ENCODE data around the gene AGT.
"Not testable (repeated sequence)": the region's sequence is repeated elsewhere in the genome, so short reads cannot be mapped to it uniquely, and the experiment has no call there.

Gene AGT

GRCh38 chr1:230680300-230681025 lies 33.5 kb downstream of the AGT start:
- no peak overlapping the region for H3K27ac ChIP-seq (ENCODE audit: low read length)
- H3K36me3 ChIP-seq (ENCODE audit: control insufficient read depth, low read depth, low read length), result peaks cover 53% of the 10 kb centered on the region
- no peaks in the 10 kb centered on the region for H3K4me1 ChIP-seq (ENCODE audit: control insufficient read depth, low read depth, low read length)
- H3K9me3 ChIP-seq (ENCODE audit: control insufficient read depth, low read depth, low read length), result no peaks in the 10 kb centered on the region
- no peaks in the 10 kb centered on the region for H3K27me3 ChIP-seq (ENCODE audit: control insufficient read depth, insufficient read depth, low read length)
- H3K4me3 ChIP-seq (ENCODE audit: low read length), result no peak overlapping the region
- no peak overlapping the region for H3K9ac ChIP-seq (ENCODE audit: low read length)

GRCh38 chr1:230679825-230680224 lies 34.1 kb downstream of the AGT start:
- H3K9ac ChIP-seq (ENCODE audit: low read length), result no peak overlapping the region
- H3K9me3 ChIP-seq (ENCODE audit: control insufficient read depth, low read depth, low read length), result no peaks in the 10 kb centered on the region
- peaks cover 47% of the 10 kb centered on the region for H3K36me3 ChIP-seq (ENCODE audit: control insufficient read depth, low read depth, low read length)
- no peak overlapping the region for H3K4me3 ChIP-seq (ENCODE audit: low read length)
- no peaks in the 10 kb centered on the region for H3K27me3 ChIP-seq (ENCODE audit: control insufficient read depth, insufficient read depth, low read length)
- H3K4me1 ChIP-seq (ENCODE audit: control insufficient read depth, low read depth, low read length), result no peaks in the 10 kb centered on the region
- H3K27ac ChIP-seq (ENCODE audit: low read length), result no peak overlapping the region

GRCh38 chr1:230679192-230679591 lies 34.7 kb downstream of the AGT start:
- Histone ChIP-seq H3K36me3 (ENCODE audit: control insufficient read depth, low read depth, low read length) (peaks cover 42% of the 10 kb centered on the region), H3K9ac (ENCODE audit: low read length) (no peak overlapping the region), H3K4me3 (ENCODE audit: low read length) (no peak overlapping the region), H3K4me1 (ENCODE audit: control insufficient read depth, low read depth, low read length) (no peaks in the 10 kb centered on the region), H3K27ac (ENCODE audit: low read length) (no peak overlapping the region), H3K9me3 (ENCODE audit: control insufficient read depth, low read depth, low read length) (no peaks in the 10 kb centered on the region), H3K27me3 (ENCODE audit: control insufficient read depth, insufficient read depth, low read length) (no peaks in the 10 kb centered on the region)

- Histone ChIP-seq H3K27ac (ENCODE audit: low read length) (no peak overlapping the region), H3K4me1 (ENCODE audit: control insufficient read depth, low read depth, low read length) (no peaks in the 10 kb centered on the region), H3K36me3 (ENCODE audit: control insufficient read depth, low read depth, low read length) (peaks cover 49% of the 10 kb centered on the region), H3K4me3 (ENCODE audit: low read length) (no peak overlapping the region), H3K27me3 (ENCODE audit: control insufficient read depth, insufficient read depth, low read length) (no peaks in the 10 kb centered on the region), H3K9ac (ENCODE audit: low read length) (no peak overlapping the region), H3K9me3 (ENCODE audit: control insufficient read depth, low read depth, low read length) (no peaks in the 10 kb centered on the region)
Measured at GRCh38 chr1:230677200-230677599, 36.7 kb downstream of the AGT start.

- H3K27ac ChIP-seq (ENCODE audit: low read length), result no peak overlapping the region
- H3K4me3 ChIP-seq (ENCODE audit: low read length), result no peak overlapping the region
- H3K36me3 ChIP-seq (ENCODE audit: control insufficient read depth, low read depth, low read length), result peaks cover 44% of the 10 kb centered on the region
- no peak overlapping the region for H3K9ac ChIP-seq (ENCODE audit: low read length)
- no peaks in the 10 kb centered on the region for H3K9me3 ChIP-seq (ENCODE audit: control insufficient read depth, low read depth, low read length)
- no peaks in the 10 kb centered on the region for H3K4me1 ChIP-seq (ENCODE audit: control insufficient read depth, low read depth, low read length)
- H3K27me3 ChIP-seq (ENCODE audit: control insufficient read depth, insufficient read depth, low read length), result no peaks in the 10 kb centered on the region
Measured at GRCh38 chr1:230674581-230674980, 39.3 kb downstream of the AGT start.

- H3K36me3 ChIP-seq (ENCODE audit: control insufficient read depth, low read depth, low read length), result peaks cover 66% of the 10 kb centered on the region
Measured at GRCh38 chr1:230669543-230669942, 44.4 kb downstream of the AGT start.

GRCh38 chr1:230668227-230668626 lies 45.7 kb downstream of the AGT start:
- H3K27ac ChIP-seq (ENCODE audit: low read length), result no peak overlapping the region
- H3K9me3 ChIP-seq (ENCODE audit: control insufficient read depth, low read depth, low read length), result no peaks in the 10 kb centered on the region
- H3K27me3 ChIP-seq (ENCODE audit: control insufficient read depth, insufficient read depth, low read length), result no peaks in the 10 kb centered on the region
- no peaks in the 10 kb centered on the region for H3K4me1 ChIP-seq (ENCODE audit: control insufficient read depth, low read depth, low read length)
- H3K4me3 ChIP-seq (ENCODE audit: low read length), result no peak overlapping the region
- no peak overlapping the region for H3K9ac ChIP-seq (ENCODE audit: low read length)
- H3K36me3 ChIP-seq (ENCODE audit: control insufficient read depth, low read depth, low read length), result peaks cover 65% of the 10 kb centered on the region

More at GRCh38 chr1:230669543-230669942, 44.4 kb downstream of the AGT start:
- Histone ChIP-seq H3K9me3 (ENCODE audit: control insufficient read depth, low read depth, low read length) (no peaks in the 10 kb centered on the region), H3K4me3 (ENCODE audit: low read length) (no peak overlapping the region), H3K4me1 (ENCODE audit: control insufficient read depth, low read depth, low read length) (no peaks in the 10 kb centered on the region), H3K27ac (ENCODE audit: low read length) (no peak overlapping the region), H3K27me3 (ENCODE audit: control insufficient read depth, insufficient read depth, low read length) (no peaks in the 10 kb centered on the region), H3K9ac (ENCODE audit: low read length) (no peak overlapping the region)

- no peak overlapping the region for H3K27ac ChIP-seq (ENCODE audit: low read length)
- no peaks in the 10 kb centered on the region for H3K27me3 ChIP-seq (ENCODE audit: control insufficient read depth, insufficient read depth, low read length)
- peaks cover 51% of the 10 kb centered on the region for H3K36me3 ChIP-seq (ENCODE audit: control insufficient read depth, low read depth, low read length)
- H3K9ac ChIP-seq (ENCODE audit: low read length), result no peak overlapping the region
- no peak overlapping the region for H3K4me3 ChIP-seq (ENCODE audit: low read length)
- no peaks in the 10 kb centered on the region for H3K9me3 ChIP-seq (ENCODE audit: control insufficient read depth, low read depth, low read length)
- no peaks in the 10 kb centered on the region for H3K4me1 ChIP-seq (ENCODE audit: control insufficient read depth, low read depth, low read length)
Measured at GRCh38 chr1:230661976-230662375, 51.9 kb downstream of the AGT start.

- H3K9me3 ChIP-seq (ENCODE audit: control insufficient read depth, low read depth, low read length), result no peaks in the 10 kb centered on the region
- no peak overlapping the region for H3K4me3 ChIP-seq (ENCODE audit: low read length)
- H3K9ac ChIP-seq (ENCODE audit: low read length), result no peak overlapping the region
- H3K36me3 ChIP-seq (ENCODE audit: control insufficient read depth, low read depth, low read length), result peaks cover 26% of the 10 kb centered on the region
- H3K27ac ChIP-seq (ENCODE audit: low read length), result no peak overlapping the region
- H3K27me3 ChIP-seq (ENCODE audit: control insufficient read depth, insufficient read depth, low read length), result no peaks in the 10 kb centered on the region
- H3K4me1 ChIP-seq (ENCODE audit: control insufficient read depth, low read depth, low read length), result no peaks in the 10 kb centered on the region
Measured at GRCh38 chr1:230658691-230659090, 55.2 kb downstream of the AGT start.

GRCh38 chr1:230658103-230658502 lies 55.8 kb downstream of the AGT start:
- not testable (repeated sequence) for H3K27ac ChIP-seq (ENCODE audit: low read length); H3K9ac ChIP-seq (ENCODE audit: low read length); H3K4me3 ChIP-seq (ENCODE audit: low read length); H3K27me3 ChIP-seq (ENCODE audit: control insufficient read depth, insufficient read depth, low read length); H3K9me3 ChIP-seq (ENCODE audit: control insufficient read depth, low read depth, low read length); H3K4me1 ChIP-seq (ENCODE audit: control insufficient read depth, low read depth, low read length)
- H3K36me3 ChIP-seq (ENCODE audit: control insufficient read depth, low read depth, low read length), result peaks cover 26% of the 10 kb centered on the region

- not testable (repeated sequence) for H3K27me3 ChIP-seq (ENCODE audit: control insufficient read depth, insufficient read depth, low read length)
- peaks cover 22% of the 10 kb centered on the region for H3K36me3 ChIP-seq (ENCODE audit: control insufficient read depth, low read depth, low read length)
Measured at GRCh38 chr1:230656719-230657118, 57.2 kb downstream of the AGT start.

More at GRCh38 chr1:230656719-230657118, 57.2 kb downstream of the AGT start:
- H3K4me1 ChIP-seq (ENCODE audit: control insufficient read depth, low read depth, low read length); H3K4me3 ChIP-seq (ENCODE audit: low read length); H3K9me3 ChIP-seq (ENCODE audit: control insufficient read depth, low read depth, low read length); H3K27ac ChIP-seq (ENCODE audit: low read length); H3K9ac ChIP-seq (ENCODE audit: low read length): not testable (repeated sequence)
